ENCODE results near the gene SH2D2A.

DNA sequence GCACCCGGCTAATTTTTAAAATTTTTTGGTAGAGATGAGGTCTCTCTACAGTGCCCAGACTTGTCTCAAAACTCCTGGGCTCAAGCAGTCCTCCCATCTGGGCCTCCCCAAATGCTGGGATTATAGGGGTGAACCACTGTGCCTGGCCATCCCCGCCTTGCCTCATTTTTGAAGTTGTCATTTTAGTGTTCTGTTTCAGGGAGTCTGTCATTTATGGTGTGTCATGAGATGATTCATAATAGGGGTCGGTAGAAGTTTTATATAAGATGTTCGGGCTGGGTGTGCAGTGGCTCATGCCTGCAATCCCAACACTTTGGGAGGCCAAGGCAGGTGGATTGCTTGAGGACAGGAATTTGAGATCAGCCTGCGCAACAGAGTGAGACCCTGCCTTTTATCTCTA is 40.8 kb downstream of the SH2D2A start:
- TF ChIP-seq POLR2A (IDR thresholded peaks at IDR 0.05; ENCODE audit: low read depth, low read length) (no peak), TAF1 (IDR thresholded peaks at IDR 0.05; ENCODE audit: borderline replicate concordance, low read depth, low read length) (no peak)
